ENCODE data around the gene TUBA1C. TPM values are rescaled to one million over a fixed set of nuclear protein-coding genes. Genes with fewer than 3 reads are reported as not detected.

Gene TUBA1C
- total and polyA plus RNA-seq, 2 of the 8 experiments (the other 6 are each of a cell fraction or from before 2014, with no cell fraction given): 504 to 3,101 TPM

GRCh38 chr12:49304161-49304560 is 39.3 kb downstream of the TUBA1C start (continued):
- TF ChIP-seq CHD7 (IDR thresholded peaks at IDR 0.05; ENCODE audit: insufficient replicate concordance, low read length) (no peak), EZH2 (IDR thresholded peaks at IDR 0.05; ENCODE audit: low read depth, low read length, severe bottlenecking) (no peak), CEBPB (IDR thresholded peaks at IDR 0.05; ENCODE audit: low read depth, low read length) (no peak), RNF2 (IDR thresholded peaks at IDR 0.05; ENCODE audit: borderline replicate concordance, low read depth, low read length, missing control alignments, poor library complexity, severe bottlenecking) (no peak), SP2 (IDR thresholded peaks at IDR 0.05; ENCODE audit: low read length) (no peak)

Measured in H1 (cell line).